Hepatocyte (in vitro differentiated cells): Measurements from ENCODE around the gene LSR. TPM values are rescaled to one million over a fixed set of nuclear protein-coding genes. Genes with fewer than 3 reads are reported as not detected.

Experiments used
- DNase-seq: peaks from one replicate; pipeline ENCODE4 v3.0.0-alpha.2; 2016; ENCODE audit warnings: low spot score
- H2AFZ ChIP-seq: fragments of 200-600 bp; sonication (generic); 2 replicates; pipeline ENCODE4 v1.6.0; 2016; ENCODE audit warnings: antibody characterized with exemption, mild to moderate bottlenecking
- H3K27ac ChIP-seq: fragments of 200-600 bp; sonication (generic); 2 replicates; pipeline ENCODE4 v1.5.1; 2016; ENCODE audit warnings: mild to moderate bottlenecking
- H3K27me3 ChIP-seq: fragments of 200-600 bp; sonication (generic); 2 replicates; pipeline ENCODE4 v1.6.1; 2016
- H3K36me3 ChIP-seq: fragments of 200-600 bp; sonication (generic); replicated peaks from 2 replicates; pipeline ENCODE4 v1.5.1; 2016; ENCODE audit warnings: low read depth; ENCODE audit not compliant: insufficient read depth
- H3K4me1 ChIP-seq: fragments of 200-600 bp; sonication (generic); 2 replicates; pipeline ENCODE4 v1.5.1; 2016; ENCODE audit warnings: mild to moderate bottlenecking, moderate library complexity; ENCODE audit not compliant: insufficient read depth
- H3K4me2 ChIP-seq: fragments of 200-600 bp; sonication (generic); 2 replicates; pipeline ENCODE4 v1.6.0; 2016
- H3K4me3 ChIP-seq: fragments of 200-600 bp; sonication (generic); 2 replicates; pipeline ENCODE4 v1.5.1; 2016; ENCODE audit warnings: mild to moderate bottlenecking
- H3K79me2 ChIP-seq: fragments of 200-600 bp; sonication (generic); 2 replicates; pipeline ENCODE4 v1.6.0; 2017; ENCODE audit warnings: mild to moderate bottlenecking
- H3K9me2 ChIP-seq: fragments of 200-600 bp; sonication (generic); replicated peaks from 2 replicates; pipeline ENCODE4 v1.6.0; 2017; ENCODE audit warnings: mild to moderate bottlenecking; ENCODE audit not compliant: insufficient read depth
- H3K9me3 ChIP-seq: fragments of 200-600 bp; sonication (generic); 2 replicates; pipeline ENCODE4 v1.5.1; 2016; ENCODE audit warnings: low read depth, mild to moderate bottlenecking
- H4K20me1 ChIP-seq: fragments of 200-600 bp; sonication (generic); 2 replicates; pipeline ENCODE4 v1.6.0; 2016; ENCODE audit warnings: mild to moderate bottlenecking; ENCODE audit not compliant: insufficient read depth, poor library complexity, severe bottlenecking
- CTCF ChIP-seq: fragments of 200-600 bp; sonication (generic); IDR thresholded peaks from 2 replicates; pipeline ENCODE4 v1.5.1; 2016; ENCODE audit warnings: antibody characterized with exemption, mild to moderate bottlenecking; ENCODE audit not compliant: poor library complexity
- EZH2 ChIP-seq: fragments of 200-600 bp; sonication (generic); IDR thresholded peaks from 2 replicates; pipeline ENCODE4 v1.6.1; 2016; ENCODE audit warnings: antibody characterized with exemption, mild to moderate bottlenecking, borderline replicate concordance
- EZH2phosphoT487 ChIP-seq: fragments of 200-600 bp; sonication (generic); IDR thresholded peaks from one replicate; pipeline ENCODE4 v1.6.1; 2018; ENCODE audit warnings: antibody characterized with exemption, mild to moderate bottlenecking, low read depth, moderate library complexity; ENCODE audit not compliant: unreplicated experiment, severe bottlenecking
- WGBS: methylation state at CpG from one replicate; pipeline ENCODE4 v1.1.6; 2016; ENCODE audit warnings: low lambda C conversion rate; ENCODE audit errors: missing lambda C conversion rate; 5-methylcytosine and 5-hydroxymethylcytosine counted together
- polyA plus RNA-seq: library from polyadenylated mRNA; unstranded; fragments of >200 nt; fragmentation: Nextera tagmentation; extraction: Ambion mirVana; gene quantifications from 2 replicates; pipeline ENCODE4 v1.2.1, GENCODE V29; 2016
- total RNA-seq: library from RNA; depleted of rRNA; stranded (reverse); fragments of >200 nt; gene quantifications from 2 replicates; pipeline ENCODE4 v1.2.3, GENCODE V29; 2014

LSR gene
- total and polyA plus RNA-seq, 2 experiments from 2014 or later = 89.9 to 296 TPM

GRCh38 chr19:35314031-35314430, 65.2 kb downstream of the LSR start:
- Histone ChIP-seq H3K36me3 (no peaks in the 10 kb centered on the region), H2AFZ (no peak overlapping the region), H3K4me3 (no peak overlapping the region), H3K4me1 (peaks cover 24% of the 10 kb centered on the region), H3K79me2 (no peaks in the 10 kb centered on the region), H3K27ac (no peak overlapping the region), H4K20me1 (no peaks in the 10 kb centered on the region), H3K9me3 (no peaks in the 10 kb centered on the region), H3K4me2 (no peak overlapping the region), H3K9me2 (no peaks in the 10 kb centered on the region), H3K27me3 (no peaks in the 10 kb centered on the region)
- no peak for DNase-seq
- no peak for TF ChIP-seq EZH2
- TF ChIP-seq EZH2phosphoT487 = no peak
- no peak for TF ChIP-seq CTCF
- 93% methylated on average over 8 of the region's 8 CpGs for WGBS

GRCh38 chr19:35314858-35315470, 66.2 kb downstream of the LSR start:
- no peak for TF ChIP-seq EZH2
- TF ChIP-seq EZH2phosphoT487 = no peak
- no peak for TF ChIP-seq CTCF
- no peaks in the 10 kb centered on the region for H3K79me2 ChIP-seq
- H3K27ac ChIP-seq = no peak overlapping the region
- H3K4me2 ChIP-seq = no peak overlapping the region
- H2AFZ ChIP-seq = no peak overlapping the region
- no peak for DNase-seq
- no peaks in the 10 kb centered on the region for H3K9me2 ChIP-seq
- 91% methylated on average over 10 of the region's 10 CpGs for WGBS
- no peaks in the 10 kb centered on the region for H3K9me3 ChIP-seq
- peaks cover 16% of the 10 kb centered on the region for H3K4me1 ChIP-seq
- H3K4me3 ChIP-seq = no peak overlapping the region
- H3K27me3 ChIP-seq = no peaks in the 10 kb centered on the region
- H3K36me3 ChIP-seq = no peaks in the 10 kb centered on the region
- H4K20me1 ChIP-seq = no peaks in the 10 kb centered on the region

- Histone ChIP-seq H3K4me3 (no peak overlapping the region), H3K36me3 (no peaks in the 10 kb centered on the region), H4K20me1 (no peaks in the 10 kb centered on the region), H3K9me2 (no peaks in the 10 kb centered on the region), H3K4me1 (peaks cover 11% of the 10 kb centered on the region), H3K79me2 (no peaks in the 10 kb centered on the region), H2AFZ (no peak overlapping the region), H3K9me3 (no peaks in the 10 kb centered on the region), H3K27me3 (no peaks in the 10 kb centered on the region), H3K27ac (no peak overlapping the region), H3K4me2 (no peak overlapping the region)
- TF ChIP-seq CTCF (no peak), EZH2phosphoT487 (no peak), EZH2 (no peak)
- no peak for DNase-seq
- WGBS = 65% methylated on average over 9 of the region's 9 CpGs
Measured at GRCh38 chr19:35315883-35316282, 67.1 kb downstream of the LSR start.

- WGBS = 63% methylated on average over 9 of the region's 9 CpGs
- Histone ChIP-seq H3K4me3 (no peak overlapping the region), H3K9me3 (no peaks in the 10 kb centered on the region), H3K79me2 (no peaks in the 10 kb centered on the region), H3K27ac (peak overlapping the region; percentile 48), H3K4me1 (peaks cover 11% of the 10 kb centered on the region), H3K4me2 (no peak overlapping the region), H3K9me2 (no peaks in the 10 kb centered on the region), H3K27me3 (no peaks in the 10 kb centered on the region), H2AFZ (no peak overlapping the region), H4K20me1 (no peaks in the 10 kb centered on the region), H3K36me3 (no peaks in the 10 kb centered on the region)
- peak; percentile 67 for DNase-seq
- TF ChIP-seq EZH2phosphoT487 = no peak
- no peak for TF ChIP-seq CTCF
- TF ChIP-seq EZH2 = no peak
Measured at GRCh38 chr19:35316560-35316959, 67.8 kb downstream of the LSR start.
